ENCODE measurements around the gene UAP1L1.
"Not testable (repeated sequence)": the region's sequence is repeated elsewhere in the genome, so short reads cannot be mapped to it uniquely, and the experiment has no call there.

The UAP1L1 gene

GRCh38 chr9:137062384-137062783, 14.9 kb upstream of the UAP1L1 start:
- TF ChIP-seq, protein P1, sequence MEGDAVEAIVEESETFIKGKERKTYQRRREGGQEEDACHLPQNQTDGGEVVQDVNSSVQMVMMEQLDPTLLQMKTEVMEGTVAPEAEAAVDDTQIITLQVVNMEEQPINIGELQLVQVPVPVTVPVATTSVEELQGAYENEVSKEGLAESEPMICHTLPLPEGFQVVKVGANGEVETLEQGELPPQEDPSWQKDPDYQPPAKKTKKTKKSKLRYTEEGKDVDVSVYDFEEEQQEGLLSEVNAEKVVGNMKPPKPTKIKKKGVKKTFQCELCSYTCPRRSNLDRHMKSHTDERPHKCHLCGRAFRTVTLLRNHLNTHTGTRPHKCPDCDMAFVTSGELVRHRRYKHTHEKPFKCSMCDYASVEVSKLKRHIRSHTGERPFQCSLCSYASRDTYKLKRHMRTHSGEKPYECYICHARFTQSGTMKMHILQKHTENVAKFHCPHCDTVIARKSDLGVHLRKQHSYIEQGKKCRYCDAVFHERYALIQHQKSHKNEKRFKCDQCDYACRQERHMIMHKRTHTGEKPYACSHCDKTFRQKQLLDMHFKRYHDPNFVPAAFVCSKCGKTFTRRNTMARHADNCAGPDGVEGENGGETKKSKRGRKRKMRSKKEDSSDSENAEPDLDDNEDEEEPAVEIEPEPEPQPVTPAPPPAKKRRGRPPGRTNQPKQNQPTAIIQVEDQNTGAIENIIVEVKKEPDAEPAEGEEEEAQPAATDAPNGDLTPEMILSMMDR (IDR thresholded peaks at IDR 0.05; ENCODE audit: insufficient read depth, low read length, poor library complexity, severe bottlenecking) = no peak
- no peak for TF ChIP-seq EZH2phosphoT487 (conservative IDR thresholded peaks at IDR 0.05; ENCODE audit: low read length)
- Histone ChIP-seq H3K4me3 (ENCODE audit: insufficient read depth, low read length, poor library complexity, severe bottlenecking) (no peak overlapping the region), H3K27ac (ENCODE audit: low read depth, low read length) (no peak overlapping the region), H3K27me3 (ENCODE audit: low read length) (no peaks in the 10 kb centered on the region), H3K36me3 (ENCODE audit: low read length) (no peaks in the 10 kb centered on the region), H3K9me3 (ENCODE audit: insufficient read depth, low read length) (no peaks in the 10 kb centered on the region), H3K9me2 (replicated peaks; ENCODE audit: insufficient read depth, low read length) (no peaks in the 10 kb centered on the region), H3F3A (ENCODE audit: insufficient read depth) (peaks cover 3% of the 10 kb centered on the region; the same call in 1 of the 2 replicates), H3K4me2 (ENCODE audit: low read depth, low read length, poor library complexity, severe bottlenecking) (no peak overlapping the region), H4K20me1 (ENCODE audit: low read depth, low read length) (no peaks in the 10 kb centered on the region), H3K9ac (ENCODE audit: low read length) (no peak overlapping the region), H2AFZ (ENCODE audit: low read depth, low read length, severe bottlenecking) (no peak overlapping the region), H3K79me2 (ENCODE audit: insufficient read depth, low read length) (no peaks in the 10 kb centered on the region)

- not testable (repeated sequence) for H3K36me3 ChIP-seq (ENCODE audit: low read length); H3K27me3 ChIP-seq (ENCODE audit: low read length); H3K9me3 ChIP-seq (ENCODE audit: insufficient read depth, low read length); H3K9ac ChIP-seq (ENCODE audit: low read length); H3F3A ChIP-seq (ENCODE audit: insufficient read depth); H3K79me2 ChIP-seq (ENCODE audit: insufficient read depth, low read length); H3K4me2 ChIP-seq (ENCODE audit: low read depth, low read length, poor library complexity, severe bottlenecking); H4K20me1 ChIP-seq (ENCODE audit: low read depth, low read length); H2AFZ ChIP-seq (ENCODE audit: low read depth, low read length, severe bottlenecking); H3K9me2 ChIP-seq (replicated peaks; ENCODE audit: insufficient read depth, low read length); H3K27ac ChIP-seq (ENCODE audit: low read depth, low read length); H3K4me3 ChIP-seq (ENCODE audit: insufficient read depth, low read length, poor library complexity, severe bottlenecking)
Measured at GRCh38 chr9:137062798-137063197, 14.5 kb upstream of the UAP1L1 start.

GRCh38 chr9:137063311-137064026, 13.8 kb upstream of the UAP1L1 start:
- Histone ChIP-seq H3F3A (ENCODE audit: insufficient read depth) (peaks cover 9% of the 10 kb centered on the region), H3K9me2 (replicated peaks; ENCODE audit: insufficient read depth, low read length) (no peaks in the 10 kb centered on the region), H3K4me3 (ENCODE audit: insufficient read depth, low read length, poor library complexity, severe bottlenecking) (no peak overlapping the region), H3K27me3 (ENCODE audit: low read length) (no peaks in the 10 kb centered on the region), H2AFZ (ENCODE audit: low read depth, low read length, severe bottlenecking) (no peak overlapping the region), H4K20me1 (ENCODE audit: low read depth, low read length) (no peaks in the 10 kb centered on the region), H3K79me2 (ENCODE audit: insufficient read depth, low read length) (no peaks in the 10 kb centered on the region), H3K36me3 (ENCODE audit: low read length) (no peaks in the 10 kb centered on the region), H3K9ac (ENCODE audit: low read length) (no peak overlapping the region), H3K9me3 (ENCODE audit: insufficient read depth, low read length) (no peaks in the 10 kb centered on the region), H3K27ac (ENCODE audit: low read depth, low read length) (no peak overlapping the region), H3K4me2 (ENCODE audit: low read depth, low read length, poor library complexity, severe bottlenecking) (no peak overlapping the region)
- TF ChIP-seq, protein P1 (IDR thresholded peaks at IDR 0.05; ENCODE audit: insufficient read depth, low read length, poor library complexity, severe bottlenecking) = no peak
- TF ChIP-seq EZH2phosphoT487 (conservative IDR thresholded peaks at IDR 0.05; ENCODE audit: low read length) = no peak

DNA sequence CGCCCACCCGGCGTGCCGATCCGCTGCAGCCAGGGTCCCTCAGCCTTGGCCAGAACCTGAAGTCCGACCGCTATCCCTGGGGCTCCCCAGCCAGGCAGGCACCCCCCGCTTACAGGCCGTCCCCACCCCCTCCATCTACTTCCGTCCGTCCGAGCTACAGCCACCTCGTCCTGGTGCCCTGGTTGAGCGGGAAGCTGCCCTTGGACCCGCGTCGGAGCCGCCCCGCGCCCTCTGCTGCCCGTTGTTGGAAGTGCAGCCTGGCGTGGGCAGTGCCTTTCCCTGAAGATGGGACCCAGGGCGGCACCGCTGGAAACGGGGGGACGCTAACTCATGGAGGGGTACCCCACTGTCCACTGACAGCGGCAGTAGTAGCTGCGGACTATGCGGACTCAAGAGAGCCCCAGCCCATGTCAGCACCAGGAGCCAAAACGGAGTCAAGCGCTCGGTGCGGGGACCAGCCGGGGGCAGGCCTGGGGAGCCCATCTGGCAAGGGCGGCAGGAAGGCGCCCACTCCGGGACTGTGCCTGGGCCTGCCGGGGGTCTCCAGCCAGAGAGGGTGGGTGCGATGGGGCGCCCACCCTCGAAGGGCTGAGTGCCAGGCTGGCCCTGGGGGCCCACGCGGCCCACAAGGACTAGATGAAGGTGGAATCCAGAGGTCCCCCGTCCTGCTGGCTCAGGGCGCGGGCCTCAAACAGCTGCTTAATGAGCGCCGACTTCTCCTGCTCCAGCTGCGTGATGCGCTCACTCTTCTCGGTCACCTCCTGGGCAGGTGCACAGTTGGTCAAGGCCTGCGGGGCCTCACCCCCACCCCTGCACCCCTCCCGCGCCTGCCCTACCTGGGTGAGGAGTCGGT, 13.1 kb upstream of the UAP1L1 start:
- H4K20me1 ChIP-seq (ENCODE audit: low read depth, low read length) = no peaks in the 10 kb centered on the region
- no peaks in the 10 kb centered on the region for H3K9me2 ChIP-seq (replicated peaks; ENCODE audit: insufficient read depth, low read length)
- H3K27me3 ChIP-seq (ENCODE audit: low read length) = no peaks in the 10 kb centered on the region
- peaks cover 13% of the 10 kb centered on the region for H3F3A ChIP-seq (ENCODE audit: insufficient read depth)
- TF ChIP-seq, protein P1 (IDR thresholded peaks at IDR 0.05; ENCODE audit: insufficient read depth, low read length, poor library complexity, severe bottlenecking) = peak; percentile 77
- TF ChIP-seq EZH2phosphoT487 (conservative IDR thresholded peaks at IDR 0.05; ENCODE audit: low read length) = no peak
- H3K4me3 ChIP-seq (ENCODE audit: insufficient read depth, low read length, poor library complexity, severe bottlenecking) = no peak overlapping the region
- H3K9me3 ChIP-seq (ENCODE audit: insufficient read depth, low read length) = no peaks in the 10 kb centered on the region
- H3K27ac ChIP-seq (ENCODE audit: low read depth, low read length) = no peak overlapping the region
- H3K9ac ChIP-seq (ENCODE audit: low read length) = no peak overlapping the region
- peaks cover 7% of the 10 kb centered on the region for H3K79me2 ChIP-seq (ENCODE audit: insufficient read depth, low read length)
- no peaks in the 10 kb centered on the region for H3K36me3 ChIP-seq (ENCODE audit: low read length)
- H2AFZ ChIP-seq (ENCODE audit: low read depth, low read length, severe bottlenecking) = no peak overlapping the region
- H3K4me2 ChIP-seq (ENCODE audit: low read depth, low read length, poor library complexity, severe bottlenecking) = no peak overlapping the region

Measured in SU-DHL-6 (cell line).